SU-DHL-6 (cell line): ENCODE data around the gene NELL1.
"Not testable (repeated sequence)": the region's sequence is repeated elsewhere in the genome, so short reads cannot be mapped to it uniquely, and the experiment has no call there.

Experiments used
- H2AFZ ChIP-seq: fragments of 200-600 bp; sonication (generic); 2 replicates; pipeline ENCODE4 v1.6.1; 2014; ENCODE audit warnings: low read depth, mild to moderate bottlenecking, moderate library complexity, mixed read lengths, antibody characterized with exemption, low read length; ENCODE audit not compliant: severe bottlenecking
- H3F3A ChIP-seq: fragments of 200-600 bp; shearing (Covaris generic); 2 replicates; pipeline ENCODE4 v1.6.0; 2016; ENCODE audit warnings: antibody characterized with exemption, mild to moderate bottlenecking; ENCODE audit not compliant: insufficient read depth
- H3K27ac ChIP-seq: fragments of 200-600 bp; sonication (generic); 2 replicates; pipeline ENCODE4 v1.5.1; 2016; ENCODE audit warnings: low read depth, mild to moderate bottlenecking, low read length, moderate library complexity, mixed read lengths
- H3K27me3 ChIP-seq: fragments of 200-600 bp; sonication (generic), shearing (Covaris generic); 2 replicates; pipeline ENCODE4 v1.6.0; 2014; ENCODE audit warnings: mild to moderate bottlenecking, low read length
- H3K36me3 ChIP-seq: fragments of 200-600 bp; sonication (generic); 2 replicates; pipeline ENCODE4 v1.6.1; 2014; ENCODE audit warnings: mild to moderate bottlenecking, low read length, mixed read lengths
- H3K4me2 ChIP-seq: fragments of 300-600, 200-600 bp; shearing (Covaris generic), sonication (generic); 2 replicates; pipeline ENCODE4 v1.6.0; 2014; ENCODE audit warnings: low read length, low read depth, mild to moderate bottlenecking; ENCODE audit not compliant: poor library complexity, severe bottlenecking
- H3K4me3 ChIP-seq: fragments of 200-600 bp; sonication (generic); 2 replicates; pipeline ENCODE4 v1.5.1; 2014; ENCODE audit warnings: antibody characterized with exemption, low read length, mild to moderate bottlenecking, mixed read lengths; ENCODE audit not compliant: insufficient read depth, poor library complexity, severe bottlenecking
- H3K79me2 ChIP-seq: fragments of 200-600 bp; sonication (generic); 2 replicates; pipeline ENCODE4 v1.6.1; 2014; ENCODE audit warnings: mild to moderate bottlenecking, low read length, moderate library complexity; ENCODE audit not compliant: insufficient read depth
- H3K9ac ChIP-seq: fragments of 200-600 bp; sonication (generic); 2 replicates; pipeline ENCODE4 v1.7.0; 2014; ENCODE audit warnings: mild to moderate bottlenecking, low read length
- H3K9me2 ChIP-seq: fragments of 200-600 bp; sonication (generic); replicated peaks from 2 replicates; pipeline ENCODE4 v1.6.1; 2014; ENCODE audit warnings: low read length; ENCODE audit not compliant: insufficient read depth
- H3K9me3 ChIP-seq: fragments of 200-600 bp; sonication (generic); 2 replicates; pipeline ENCODE4 v1.6.1; 2014; ENCODE audit warnings: low read length, mixed read lengths; ENCODE audit not compliant: insufficient read depth
- H4K20me1 ChIP-seq: fragments of 200-600 bp; sonication (generic); 2 replicates; pipeline ENCODE4 v1.6.1; 2014; ENCODE audit warnings: low read depth, mild to moderate bottlenecking, antibody characterized with exemption, low read length, moderate library complexity, mixed read lengths
- CTCF ChIP-seq: fragments of 200-600 bp; sonication (generic); IDR thresholded peaks from one replicate; pipeline ENCODE4 v1.5.1; 2017; ENCODE audit warnings: antibody characterized with exemption, mild to moderate bottlenecking, low read length, moderate library complexity; ENCODE audit not compliant: insufficient read depth, poor library complexity, severe bottlenecking
- EZH2phosphoT487 ChIP-seq: fragments of 200-600 bp; sonication (generic), shearing (Covaris generic); conservative IDR thresholded peaks from 2 replicates; pipeline ENCODE4 v1.6.1; 2018; ENCODE audit warnings: mild to moderate bottlenecking, antibody characterized with exemption, low read length, moderate library complexity, mixed read lengths

Gene NELL1

GRCh38 chr11:21260101-21260500 lies 590.7 kb downstream of the NELL1 start:
- no peaks in the 10 kb centered on the region for H3K9me2 ChIP-seq
- no peak overlapping the region for H3K4me2 ChIP-seq
- H3K27ac ChIP-seq: no peak overlapping the region
- H3K36me3 ChIP-seq: no peaks in the 10 kb centered on the region
- TF ChIP-seq CTCF (no peak), EZH2phosphoT487 (no peak)
- H3K27me3 ChIP-seq: no peaks in the 10 kb centered on the region
- no peaks in the 10 kb centered on the region for H3K79me2 ChIP-seq
- no peak overlapping the region for H3K4me3 ChIP-seq
- H4K20me1 ChIP-seq: no peaks in the 10 kb centered on the region
- H2AFZ ChIP-seq: no peak overlapping the region
- no peak overlapping the region for H3K9ac ChIP-seq
- no peaks in the 10 kb centered on the region for H3K9me3 ChIP-seq
- no peaks in the 10 kb centered on the region for H3F3A ChIP-seq

GRCh38 chr11:21262992-21263391 lies 593.6 kb downstream of the NELL1 start:
- H3K4me3 ChIP-seq: no peak overlapping the region
- no peak overlapping the region for H3K27ac ChIP-seq
- no peak overlapping the region for H3K4me2 ChIP-seq
- 0 out of 2 replicates have a peak, but pooled peaks cover 3% of the 10 kb centered on the region for H3K27me3 ChIP-seq
- no peaks in the 10 kb centered on the region for H3K36me3 ChIP-seq
- no peaks in the 10 kb centered on the region for H4K20me1 ChIP-seq
- TF ChIP-seq EZH2phosphoT487: no peak
- no peak for TF ChIP-seq CTCF
- H3F3A ChIP-seq: no peaks in the 10 kb centered on the region
- no peaks in the 10 kb centered on the region for H3K9me2 ChIP-seq
- H3K9me3 ChIP-seq: no peaks in the 10 kb centered on the region
- no peak overlapping the region for H3K9ac ChIP-seq
- no peaks in the 10 kb centered on the region for H3K79me2 ChIP-seq
- H2AFZ ChIP-seq: no peak overlapping the region

- Histone ChIP-seq H3K9me2 (no peaks in the 10 kb centered on the region), H3F3A (no peaks in the 10 kb centered on the region), H3K4me2 (no peak overlapping the region), H4K20me1 (no peaks in the 10 kb centered on the region), H3K79me2 (no peaks in the 10 kb centered on the region), H3K27ac (no peak overlapping the region), H3K36me3 (no peaks in the 10 kb centered on the region), H3K4me3 (no peak overlapping the region), H3K9me3 (no peaks in the 10 kb centered on the region), H3K9ac (no peak overlapping the region), H2AFZ (no peak overlapping the region), H3K27me3 (0 out of 2 replicates have a peak, but pooled peaks cover 3% of the 10 kb centered on the region)
- no peak for TF ChIP-seq CTCF
- TF ChIP-seq EZH2phosphoT487: no peak
These were observed 594.7 kb downstream of the NELL1 start for GRCh38 chr11:21264125-21264524.

- no peaks in the 10 kb centered on the region for H4K20me1 ChIP-seq
- no peak overlapping the region for H3K4me3 ChIP-seq
- TF ChIP-seq CTCF (no peak), EZH2phosphoT487 (no peak)
- no peak overlapping the region for H3K4me2 ChIP-seq
- no peak overlapping the region for H3K9ac ChIP-seq
- H3K27me3 ChIP-seq: 0 out of 2 replicates have a peak, but pooled peaks cover 3% of the 10 kb centered on the region
- no peaks in the 10 kb centered on the region for H3K9me2 ChIP-seq
- H3K27ac ChIP-seq: no peak overlapping the region
- no peak overlapping the region for H2AFZ ChIP-seq
- no peaks in the 10 kb centered on the region for H3K9me3 ChIP-seq
- no peaks in the 10 kb centered on the region for H3F3A ChIP-seq
- no peaks in the 10 kb centered on the region for H3K79me2 ChIP-seq
- H3K36me3 ChIP-seq: no peaks in the 10 kb centered on the region
These were observed 598.6 kb downstream of the NELL1 start for GRCh38 chr11:21268036-21268435.

GRCh38 chr11:21272139-21272538 lies 602.8 kb downstream of the NELL1 start:
- not testable (repeated sequence) for H3K27ac ChIP-seq

More at GRCh38 chr11:21272139-21272538, 602.8 kb downstream of the NELL1 start:
- H3K36me3 ChIP-seq, H3K27me3 ChIP-seq, H4K20me1 ChIP-seq, H3K79me2 ChIP-seq, H3K4me3 ChIP-seq, H3K9ac ChIP-seq, H2AFZ ChIP-seq, H3K4me2 ChIP-seq, H3K9me2 ChIP-seq, H3F3A ChIP-seq, H3K9me3 ChIP-seq: not testable (repeated sequence)
